ENCODE results near the gene C5orf34.

GRCh38 chr5:43536972-43537371 is 22.0 kb upstream of the C5orf34 start:
- TF ChIP-seq, protein P1, sequence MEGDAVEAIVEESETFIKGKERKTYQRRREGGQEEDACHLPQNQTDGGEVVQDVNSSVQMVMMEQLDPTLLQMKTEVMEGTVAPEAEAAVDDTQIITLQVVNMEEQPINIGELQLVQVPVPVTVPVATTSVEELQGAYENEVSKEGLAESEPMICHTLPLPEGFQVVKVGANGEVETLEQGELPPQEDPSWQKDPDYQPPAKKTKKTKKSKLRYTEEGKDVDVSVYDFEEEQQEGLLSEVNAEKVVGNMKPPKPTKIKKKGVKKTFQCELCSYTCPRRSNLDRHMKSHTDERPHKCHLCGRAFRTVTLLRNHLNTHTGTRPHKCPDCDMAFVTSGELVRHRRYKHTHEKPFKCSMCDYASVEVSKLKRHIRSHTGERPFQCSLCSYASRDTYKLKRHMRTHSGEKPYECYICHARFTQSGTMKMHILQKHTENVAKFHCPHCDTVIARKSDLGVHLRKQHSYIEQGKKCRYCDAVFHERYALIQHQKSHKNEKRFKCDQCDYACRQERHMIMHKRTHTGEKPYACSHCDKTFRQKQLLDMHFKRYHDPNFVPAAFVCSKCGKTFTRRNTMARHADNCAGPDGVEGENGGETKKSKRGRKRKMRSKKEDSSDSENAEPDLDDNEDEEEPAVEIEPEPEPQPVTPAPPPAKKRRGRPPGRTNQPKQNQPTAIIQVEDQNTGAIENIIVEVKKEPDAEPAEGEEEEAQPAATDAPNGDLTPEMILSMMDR (IDR thresholded peaks at IDR 0.05) = no peak
- TF ChIP-seq POLR2A (IDR thresholded peaks at IDR 0.05) = no peak
- no peak for TF ChIP-seq POLR2AphosphoS5 (IDR thresholded peaks at IDR 0.05)
